CD4-positive, alpha-beta T cell treated with Interleukin-15 for 1 hour (primary cell): ENCODE results near the gene TNC.

Experiments
- DNase-seq: peaks from one replicate; pipeline ENCODE4 v3.0.0-alpha.2; 2020

Gene TNC

GRCh38 chr9:115117999-115118878 is at the start of gene TNC:
Gene TNC (minus strand): TSS chr9:115118157. CDS start chr9:115091018, 27,139 bp downstream.
- no peak for DNase-seq

- DNase-seq = no peak
Measured at GRCh38 chr9:115167175-115167574, 49.2 kb upstream of the TNC start.

GRCh38 chr9:115165233-115165632 is 47.3 kb upstream of the TNC start:
- DNase-seq = no peak

GRCh38 chr9:115164511-115164974 is 46.6 kb upstream of the TNC start:
- no peak for DNase-seq

- no peak for DNase-seq
Measured at GRCh38 chr9:115162946-115163345, 45.0 kb upstream of the TNC start.

GRCh38 chr9:115161446-115161845 is 43.5 kb upstream of the TNC start:
- no peak for DNase-seq

- DNase-seq = no peak
Measured at GRCh38 chr9:115158661-115159481, 40.9 kb upstream of the TNC start.

- no peak for DNase-seq
Measured at GRCh38 chr9:115157245-115157674, 39.3 kb upstream of the TNC start.

GRCh38 chr9:115155037-115155436 is 37.1 kb upstream of the TNC start:
- no peak for DNase-seq

- no peak for DNase-seq
Measured at GRCh38 chr9:115154617-115155016, 36.7 kb upstream of the TNC start.

- DNase-seq = no peak
Measured at GRCh38 chr9:115152281-115152820, 34.4 kb upstream of the TNC start.

- no peak for DNase-seq
Measured at GRCh38 chr9:115148721-115149120, 30.8 kb upstream of the TNC start.

GRCh38 chr9:115146581-115147021 is 28.6 kb upstream of the TNC start:
- no peak for DNase-seq

- no peak for DNase-seq
Measured at GRCh38 chr9:115144706-115145105, 26.7 kb upstream of the TNC start.

- DNase-seq = no peak
Measured at GRCh38 chr9:115143689-115144088, 25.7 kb upstream of the TNC start.

- no peak for DNase-seq
Measured at GRCh38 chr9:115142517-115143270, 24.7 kb upstream of the TNC start.

- DNase-seq = no peak
Measured at GRCh38 chr9:115142090-115142489, 24.1 kb upstream of the TNC start.

GRCh38 chr9:115141612-115142011 is 23.7 kb upstream of the TNC start:
- DNase-seq = no peak

- no peak for DNase-seq
Measured at GRCh38 chr9:115138151-115138550, 20.2 kb upstream of the TNC start.

- no peak for DNase-seq
Measured at GRCh38 chr9:115137526-115137925, 19.6 kb upstream of the TNC start.

- no peak for DNase-seq
Measured at GRCh38 chr9:115135821-115136778, 18.1 kb upstream of the TNC start.
